ENCODE results near the gene KIF25.

The KIF25 gene

DNA sequence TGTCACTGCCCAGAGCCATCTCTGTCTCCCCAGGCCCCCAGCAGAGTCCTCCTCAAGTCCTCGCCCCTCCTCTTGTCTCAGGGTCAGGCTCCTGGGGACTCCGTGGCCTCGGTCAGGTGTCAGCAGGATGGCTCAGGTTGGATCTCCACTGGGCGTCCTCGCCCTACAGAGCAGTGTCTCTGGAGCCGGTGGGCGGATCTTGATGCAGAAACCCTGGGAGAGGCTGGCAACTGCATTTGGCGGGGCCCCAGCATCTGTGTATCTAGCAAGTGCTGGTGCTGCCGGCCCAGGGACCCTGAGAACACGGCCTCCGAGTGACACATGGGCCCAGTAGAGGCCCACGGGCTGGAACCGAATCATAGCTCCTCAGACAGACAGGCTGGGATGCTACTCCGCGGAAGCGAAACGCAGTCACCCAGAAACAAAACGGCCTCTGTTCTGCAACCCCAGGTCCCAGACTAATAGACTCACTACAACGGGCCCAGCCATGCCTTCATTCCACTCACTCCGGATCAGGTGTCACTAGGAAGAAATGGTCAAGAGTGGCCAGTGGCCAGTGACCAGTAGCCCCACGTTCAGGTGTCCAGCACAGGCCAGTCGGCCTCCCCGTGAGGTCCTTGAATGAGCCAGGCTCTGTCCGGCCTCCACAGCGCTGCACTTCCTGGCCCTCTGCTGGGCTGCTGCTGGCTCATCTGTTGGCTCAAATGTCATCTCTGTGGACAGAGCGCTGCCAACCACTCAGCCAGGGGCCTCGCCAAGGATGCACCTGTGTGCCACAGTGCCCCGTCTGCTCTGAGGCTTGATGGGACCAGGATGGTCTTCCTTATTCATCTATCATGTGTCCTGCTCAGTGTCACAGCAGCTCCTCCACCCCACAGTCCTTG, 94.2 kb downstream of the KIF25 start:
- no peak for DNase-seq

DNA sequence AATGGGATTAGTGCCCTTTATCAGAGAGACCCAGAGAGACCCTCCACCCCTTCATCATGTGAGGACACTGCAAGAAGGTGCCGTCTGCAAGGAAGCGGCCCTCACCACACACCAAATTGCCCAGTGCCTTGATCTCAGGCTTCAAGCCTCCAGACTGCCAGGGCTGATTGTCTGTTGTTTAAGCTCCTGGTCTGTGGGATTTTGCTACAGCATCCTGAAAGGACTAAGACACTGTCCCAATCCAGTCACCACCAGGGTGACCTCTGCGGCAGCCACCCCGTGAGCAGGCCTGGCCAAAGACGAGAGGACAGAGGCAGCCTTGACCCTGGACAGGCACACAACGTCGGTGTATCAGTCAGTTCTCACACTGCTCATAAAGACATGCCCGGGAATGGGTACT, 95.1 kb downstream of the KIF25 start:
- DNase-seq: no peak

DNA sequence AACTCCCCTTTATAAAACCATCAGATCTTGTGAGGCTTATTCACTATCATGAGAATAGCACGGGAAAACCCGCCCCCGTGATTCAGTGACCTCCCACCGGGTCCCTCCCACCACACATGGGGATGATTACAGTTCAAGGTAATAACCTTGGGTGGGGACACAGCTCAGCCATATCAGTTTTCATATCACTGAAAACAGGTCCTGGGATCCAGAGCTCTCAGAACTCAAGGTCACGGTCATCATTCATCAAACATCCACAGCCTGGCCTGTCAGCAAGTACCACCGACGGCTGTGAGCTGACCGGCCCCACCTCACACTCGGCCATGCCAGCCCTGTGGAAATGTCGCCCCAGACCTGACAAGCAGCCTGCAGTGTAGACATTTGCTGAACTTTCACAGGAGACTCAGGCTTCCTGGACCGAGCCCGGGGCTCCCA, 95.6 kb downstream of the KIF25 start:
- DNase-seq: no peak

DNA sequence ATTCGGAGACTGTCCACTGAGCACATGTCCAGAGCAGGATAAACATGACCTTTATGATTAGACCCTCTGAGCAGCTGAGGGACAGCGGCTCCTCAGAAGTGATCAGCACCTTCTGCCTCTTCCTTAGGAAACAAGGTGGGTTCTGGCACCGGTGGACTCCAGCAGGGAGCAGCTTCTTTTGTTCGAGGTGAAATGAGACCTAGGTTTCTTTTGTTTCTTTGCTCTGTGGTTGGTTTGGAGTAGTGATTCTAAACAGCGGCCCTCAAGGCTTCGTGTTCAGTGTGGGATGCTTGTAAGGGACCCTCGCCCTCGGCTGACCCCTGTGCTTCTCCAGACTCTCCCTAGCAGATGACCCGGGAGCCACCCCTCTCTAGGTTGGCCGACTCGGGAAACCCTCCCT, 96.2 kb downstream of the KIF25 start:
- DNase-seq: no peak
